Activated T-cell treated with anti-CD3 and anti-CD28 coated beads, Interleukin-2, amount 50 U/mL, for 24 hours (primary cell): Measurements from ENCODE around the gene NSMCE1.
"Not testable (repeated sequence)": the region's sequence is repeated elsewhere in the genome, so short reads cannot be mapped to it uniquely, and the experiment has no call there.

ENCODE experiments used
- DNase-seq: peaks from one replicate; pipeline ENCODE4 v3.0.0-alpha.2; 2020
- H3K27ac Mint-ChIP-seq: 2 replicates; pipeline ENCODE4 v1.8.0; 2020; ENCODE audit warnings: mild to moderate bottlenecking, mixed read lengths
- H3K27me3 Mint-ChIP-seq: 2 replicates; pipeline ENCODE4 v1.8.0; 2020; ENCODE audit warnings: mixed read lengths
- H3K36me3 Mint-ChIP-seq: 2 replicates; pipeline ENCODE4 v1.8.0; 2020; ENCODE audit warnings: low read depth, mixed read lengths
- H3K4me1 Mint-ChIP-seq: 2 replicates; pipeline ENCODE4 v1.8.0; 2020; ENCODE audit warnings: low read depth, mixed read lengths
- H3K4me3 Mint-ChIP-seq: 2 replicates; pipeline ENCODE4 v1.8.0; 2020; ENCODE audit warnings: mild to moderate bottlenecking, moderate library complexity, mixed read lengths
- H3K9me3 Mint-ChIP-seq: 2 replicates; pipeline ENCODE4 v1.8.0; 2020; ENCODE audit warnings: mixed read lengths

Gene NSMCE1

DNA sequence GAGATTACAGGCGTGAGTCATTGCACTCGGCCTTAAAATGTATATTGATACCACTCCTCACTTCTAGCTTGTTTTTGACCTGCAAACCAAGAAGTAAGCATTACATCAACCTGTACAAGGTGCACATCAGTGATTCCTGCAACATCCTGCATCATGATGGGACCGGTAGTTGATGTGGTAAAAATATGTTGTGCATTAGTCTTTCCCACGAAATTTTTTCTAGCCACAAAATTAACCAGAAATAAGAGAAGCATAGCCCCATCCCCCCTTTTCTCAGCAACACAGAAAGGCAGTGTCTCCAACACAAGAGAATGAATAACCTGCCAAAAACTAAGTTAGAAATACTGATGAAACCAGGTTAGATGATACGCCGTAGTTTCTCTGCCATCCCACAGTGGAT, 21.1 kb upstream of the NSMCE1 start:
- Mint-ChIP-seq H3K4me3 (no peak overlapping the region), H3K27me3 (no peaks in the 10 kb centered on the region), H3K9me3 (peaks cover 5% of the 10 kb centered on the region), H3K4me1 (peaks cover 49% of the 10 kb centered on the region), H3K36me3 (no peaks in the 10 kb centered on the region), H3K27ac (peak overlapping the region; percentile 85)
- DNase-seq = no peak

DNA sequence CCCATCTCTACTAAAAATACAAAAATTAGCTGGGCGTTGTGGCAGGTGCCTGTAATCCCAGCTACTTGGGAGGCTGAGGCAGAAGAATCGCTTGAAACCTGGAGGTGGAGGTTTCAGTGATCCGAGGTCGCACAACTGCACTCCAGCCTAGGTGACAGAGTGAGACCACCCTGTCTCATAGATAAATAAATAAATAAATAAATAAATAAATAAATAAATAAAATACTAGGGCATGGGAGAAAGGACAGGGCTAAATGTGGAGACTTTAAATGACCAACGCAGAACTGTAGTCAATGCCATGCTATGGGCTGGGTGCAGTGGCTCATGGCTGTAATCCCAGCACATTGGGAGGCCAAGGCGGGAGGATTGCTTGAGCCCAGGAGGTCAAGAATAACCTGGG, 19.7 kb upstream of the NSMCE1 start:
- not testable (repeated sequence) for H3K36me3 Mint-ChIP-seq, H3K9me3 Mint-ChIP-seq, H3K27ac Mint-ChIP-seq, H3K27me3 Mint-ChIP-seq, H3K4me3 Mint-ChIP-seq, DNase-seq
- H3K4me1 Mint-ChIP-seq = peaks cover 61% of the 10 kb centered on the region

DNA sequence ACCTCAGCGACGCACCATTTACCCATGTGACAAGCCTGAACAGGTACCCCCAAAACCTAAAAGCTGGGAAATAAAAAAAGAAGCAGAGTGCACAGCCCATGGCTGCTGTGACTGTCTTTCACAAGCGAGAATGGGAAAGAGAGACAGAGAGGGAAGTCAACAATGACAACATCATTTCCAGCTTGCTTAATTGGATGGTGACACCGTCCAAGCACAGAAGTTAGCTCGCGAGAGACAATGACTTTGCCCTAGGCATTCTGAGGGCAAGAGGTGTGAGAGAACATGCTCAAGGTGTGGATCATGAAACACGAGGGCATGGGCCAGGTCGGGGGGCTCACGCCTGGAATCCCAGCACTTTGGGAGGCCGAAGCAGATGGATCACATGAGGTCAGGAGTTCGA, 19.3 kb upstream of the NSMCE1 start:
- Mint-ChIP-seq H3K36me3 (no peaks in the 10 kb centered on the region), H3K27ac (no peak overlapping the region), H3K27me3 (no peaks in the 10 kb centered on the region), H3K9me3 (peaks cover 8% of the 10 kb centered on the region), H3K4me1 (peaks cover 65% of the 10 kb centered on the region), H3K4me3 (no peak overlapping the region)
- no peak for DNase-seq

DNA sequence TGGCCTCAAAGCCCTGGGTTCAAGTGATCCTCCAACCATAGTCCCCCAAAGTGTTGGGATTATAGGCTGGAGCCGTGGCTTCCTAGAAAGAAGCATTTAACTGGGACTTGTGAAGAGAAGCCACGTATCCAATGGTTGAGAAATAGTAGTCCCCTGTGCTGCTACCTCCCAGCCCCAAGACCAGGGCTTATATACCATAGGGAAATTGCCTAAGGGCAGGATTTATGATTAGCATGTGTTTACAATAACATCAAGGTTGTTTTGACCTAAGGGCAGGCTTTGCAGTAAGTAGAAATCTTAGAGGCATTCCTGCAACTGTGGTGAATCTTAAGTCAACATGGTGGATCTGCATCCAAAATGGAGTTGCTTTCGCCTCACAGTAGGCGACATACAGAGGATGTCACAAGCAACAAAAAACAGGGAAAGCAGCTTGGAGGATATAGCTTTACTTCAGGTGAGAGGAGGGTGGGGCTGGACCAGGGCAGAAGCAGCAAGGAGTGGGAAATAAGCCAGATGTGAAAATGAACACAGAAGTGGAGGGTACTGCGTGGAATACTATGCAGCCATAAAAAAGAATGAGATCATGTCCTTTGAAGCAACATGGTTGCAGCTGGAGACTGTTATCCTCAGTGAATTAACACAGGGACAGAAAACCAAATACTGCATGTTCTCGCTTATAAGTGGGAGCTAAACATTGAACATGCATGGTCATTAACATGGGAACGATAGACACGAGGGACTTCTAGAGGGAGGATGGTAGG, 18.7 kb upstream of the NSMCE1 start:
- no peak overlapping the region for H3K4me3 Mint-ChIP-seq
- H3K36me3 Mint-ChIP-seq = no peaks in the 10 kb centered on the region
- DNase-seq = no peak
- H3K27ac Mint-ChIP-seq = no peak overlapping the region
- peaks cover 8% of the 10 kb centered on the region for H3K9me3 Mint-ChIP-seq
- no peaks in the 10 kb centered on the region for H3K27me3 Mint-ChIP-seq
- H3K4me1 Mint-ChIP-seq = peaks cover 70% of the 10 kb centered on the region

DNA sequence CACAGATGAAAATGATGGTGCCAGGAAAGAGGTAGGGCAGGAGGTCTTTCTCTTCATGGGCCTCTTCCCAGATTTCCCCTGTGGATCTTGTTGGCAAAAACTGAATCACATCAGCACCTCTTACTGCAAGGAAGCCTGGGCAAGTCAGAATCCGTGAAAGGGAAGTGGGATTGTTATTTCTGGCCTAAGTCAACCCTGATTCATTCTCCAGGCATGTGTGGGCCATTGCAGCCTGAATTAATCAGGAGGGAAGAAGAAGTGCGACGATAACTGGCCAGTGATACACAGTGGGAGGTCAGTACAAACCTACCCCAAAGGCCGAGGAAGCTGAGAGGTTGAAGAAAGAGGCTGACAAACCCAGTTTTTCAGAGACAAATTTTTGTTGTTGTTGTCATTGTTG, 17.9 kb upstream of the NSMCE1 start:
- H3K27me3 Mint-ChIP-seq = no peaks in the 10 kb centered on the region
- no peak for DNase-seq
- no peaks in the 10 kb centered on the region for H3K36me3 Mint-ChIP-seq
- H3K9me3 Mint-ChIP-seq = peaks cover 8% of the 10 kb centered on the region
- H3K4me3 Mint-ChIP-seq = no peak overlapping the region
- no peak overlapping the region for H3K27ac Mint-ChIP-seq
- peaks cover 75% of the 10 kb centered on the region for H3K4me1 Mint-ChIP-seq

DNA sequence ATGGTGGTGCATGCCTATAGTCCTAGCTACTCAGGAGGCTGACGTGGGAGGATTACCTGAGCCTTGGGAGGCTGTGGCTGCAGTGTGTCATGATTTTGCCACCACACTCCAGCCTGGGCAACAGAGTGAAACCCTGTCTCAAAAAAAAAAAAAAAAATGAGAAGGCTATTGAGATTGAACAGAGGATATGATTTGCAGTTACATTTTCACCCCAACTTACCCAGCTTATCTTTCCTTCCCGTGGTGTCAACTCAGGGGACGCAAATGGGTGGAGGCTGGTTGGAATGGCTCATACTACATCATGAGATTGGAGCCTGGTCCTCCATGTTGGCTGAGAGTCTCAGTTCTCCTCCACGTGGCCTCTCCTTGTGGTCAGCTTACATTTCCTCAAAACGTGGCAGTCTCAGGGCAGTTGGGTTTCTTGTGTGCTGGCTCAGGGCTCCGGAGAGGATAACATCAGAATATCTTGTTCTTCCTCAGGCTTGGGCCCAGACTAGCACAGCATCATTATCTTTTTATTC, 17.2 kb upstream of the NSMCE1 start:
- no peak for DNase-seq
- Mint-ChIP-seq H3K36me3 (no peaks in the 10 kb centered on the region), H3K9me3 (peaks cover 8% of the 10 kb centered on the region), H3K27me3 (no peaks in the 10 kb centered on the region), H3K4me1 (peaks cover 76% of the 10 kb centered on the region), H3K27ac (peak overlapping the region; percentile 8), H3K4me3 (no peak overlapping the region)

DNA sequence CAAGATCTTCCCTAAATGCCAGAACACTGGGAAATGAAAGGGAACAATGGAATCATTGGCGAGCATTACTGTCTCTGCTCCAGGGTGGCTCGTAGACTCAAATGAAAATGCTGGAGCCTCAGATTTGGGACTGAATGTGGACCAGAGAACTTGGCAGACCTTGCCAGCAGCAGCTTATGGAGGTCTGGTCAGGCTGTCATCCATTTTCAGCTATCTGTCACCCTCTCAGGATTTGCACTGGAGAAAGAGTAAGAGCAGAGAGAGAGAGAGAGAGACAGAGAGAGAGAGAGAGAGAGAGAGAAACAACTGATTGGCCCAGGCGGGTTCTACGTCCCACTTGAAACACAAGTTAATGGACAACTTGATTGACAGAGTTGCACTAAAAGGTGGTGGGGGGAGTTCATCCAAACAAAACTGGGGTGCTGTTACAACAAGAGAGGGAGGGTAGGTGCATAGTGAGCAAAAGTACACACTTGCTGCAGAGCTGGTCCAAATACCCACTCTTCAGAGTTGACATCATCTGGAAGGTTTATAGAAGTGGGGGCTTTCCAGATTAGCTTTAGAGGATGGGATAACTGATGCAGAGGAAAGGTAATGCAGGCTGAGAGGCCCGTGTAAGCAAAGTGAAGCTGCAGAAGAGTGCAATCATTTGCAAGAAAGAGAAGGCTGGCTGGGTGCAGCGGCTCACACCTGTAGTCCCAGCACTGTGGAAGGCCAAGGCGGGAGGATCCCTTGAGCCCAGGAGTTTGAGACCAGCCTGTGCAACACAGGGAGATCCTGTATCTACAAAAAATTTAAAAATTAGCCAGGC, 16.5 kb upstream of the NSMCE1 start:
- Mint-ChIP-seq H3K27ac (peak overlapping the region; percentile 75), H3K9me3 (peaks cover 8% of the 10 kb centered on the region), H3K4me1 (peaks cover 69% of the 10 kb centered on the region), H3K27me3 (no peaks in the 10 kb centered on the region), H3K4me3 (no peak overlapping the region), H3K36me3 (no peaks in the 10 kb centered on the region)
- no peak for DNase-seq

DNA sequence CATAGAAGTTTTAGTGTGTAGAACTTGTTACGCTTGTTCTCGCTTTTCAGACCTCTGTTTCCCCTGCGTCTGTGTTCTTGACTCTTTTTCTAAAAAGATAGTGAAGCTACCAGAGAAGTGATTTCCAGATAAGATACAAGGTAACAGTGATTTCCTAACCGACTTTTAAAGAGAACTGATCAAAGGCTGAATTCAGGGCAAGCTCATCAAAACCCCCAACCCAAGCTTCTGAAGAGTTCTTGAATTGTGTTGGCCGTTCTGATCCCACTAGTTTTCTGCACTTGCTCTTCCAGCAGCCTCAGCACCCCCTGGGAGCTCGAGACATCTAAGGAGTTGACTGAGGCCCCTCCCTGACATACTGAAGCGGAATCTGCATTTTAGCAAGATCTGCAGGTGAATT, 12.7 kb upstream of the NSMCE1 start:
- no peaks in the 10 kb centered on the region for H3K27me3 Mint-ChIP-seq
- no peaks in the 10 kb centered on the region for H3K36me3 Mint-ChIP-seq
- peaks cover 54% of the 10 kb centered on the region for H3K4me1 Mint-ChIP-seq

DNA sequence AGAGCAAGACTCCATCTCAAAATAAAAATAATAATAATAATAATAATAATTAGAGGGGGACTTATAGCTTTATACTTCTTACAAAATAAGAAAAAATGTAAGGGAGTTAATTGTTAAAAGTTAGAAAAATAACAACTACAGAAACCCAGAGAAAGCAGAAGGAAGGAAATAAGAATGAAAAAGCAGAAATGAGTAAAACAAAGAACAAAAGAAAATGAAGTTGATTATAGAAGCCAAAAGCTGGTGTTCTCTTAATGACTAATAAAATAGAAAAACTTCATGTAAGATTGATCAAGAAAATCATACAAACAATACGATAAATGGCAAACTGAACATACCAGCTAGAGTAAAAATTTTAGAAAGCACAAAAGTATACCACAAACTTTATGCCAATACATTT, 6.8 kb upstream of the NSMCE1 start:
- H3K9me3 Mint-ChIP-seq = no peaks in the 10 kb centered on the region
- H3K27me3 Mint-ChIP-seq = no peaks in the 10 kb centered on the region
- H3K27ac Mint-ChIP-seq = peak overlapping the region; percentile 55
- no peak overlapping the region for H3K4me3 Mint-ChIP-seq
- DNase-seq = no peak
- peaks cover 4% of the 10 kb centered on the region for H3K36me3 Mint-ChIP-seq
- peaks cover 55% of the 10 kb centered on the region for H3K4me1 Mint-ChIP-seq

More for the DNA sequence above, 12.7 kb upstream of the NSMCE1 start:
- Mint-ChIP-seq H3K9me3 (peaks cover 3% of the 10 kb centered on the region), H3K27ac (peak overlapping the region; percentile 82), H3K4me3 (peak overlapping the region; percentile 48)
- DNase-seq = no peak

DNA sequence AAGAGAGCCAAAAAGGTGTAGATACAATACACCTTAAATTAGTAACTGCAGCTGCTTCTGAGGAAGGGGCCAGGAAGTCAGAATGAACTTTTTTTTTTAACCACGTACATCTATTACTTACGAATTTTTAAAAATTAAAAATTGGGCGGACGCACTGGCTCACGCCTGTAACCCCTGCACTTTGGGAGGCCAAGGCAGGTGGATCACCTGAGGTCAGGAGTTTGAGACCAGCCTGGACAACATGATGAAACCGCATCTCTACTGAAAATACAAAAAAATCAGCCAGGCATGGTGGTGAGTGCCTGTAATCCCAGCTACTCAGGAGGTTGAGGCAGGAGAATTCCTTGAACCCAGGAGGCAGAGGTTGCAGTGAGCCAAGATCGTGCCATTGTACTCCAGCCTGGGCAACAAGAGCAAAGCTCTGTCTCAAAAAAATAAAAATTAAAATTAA, 5.9 kb upstream of the NSMCE1 start:
- not testable (repeated sequence) for H3K27me3 Mint-ChIP-seq, H3K36me3 Mint-ChIP-seq, DNase-seq, H3K9me3 Mint-ChIP-seq
- Mint-ChIP-seq H3K27ac (peak overlapping the region; percentile 95), H3K4me3 (peak overlapping the region; percentile 26), H3K4me1 (peaks cover 65% of the 10 kb centered on the region)

DNA sequence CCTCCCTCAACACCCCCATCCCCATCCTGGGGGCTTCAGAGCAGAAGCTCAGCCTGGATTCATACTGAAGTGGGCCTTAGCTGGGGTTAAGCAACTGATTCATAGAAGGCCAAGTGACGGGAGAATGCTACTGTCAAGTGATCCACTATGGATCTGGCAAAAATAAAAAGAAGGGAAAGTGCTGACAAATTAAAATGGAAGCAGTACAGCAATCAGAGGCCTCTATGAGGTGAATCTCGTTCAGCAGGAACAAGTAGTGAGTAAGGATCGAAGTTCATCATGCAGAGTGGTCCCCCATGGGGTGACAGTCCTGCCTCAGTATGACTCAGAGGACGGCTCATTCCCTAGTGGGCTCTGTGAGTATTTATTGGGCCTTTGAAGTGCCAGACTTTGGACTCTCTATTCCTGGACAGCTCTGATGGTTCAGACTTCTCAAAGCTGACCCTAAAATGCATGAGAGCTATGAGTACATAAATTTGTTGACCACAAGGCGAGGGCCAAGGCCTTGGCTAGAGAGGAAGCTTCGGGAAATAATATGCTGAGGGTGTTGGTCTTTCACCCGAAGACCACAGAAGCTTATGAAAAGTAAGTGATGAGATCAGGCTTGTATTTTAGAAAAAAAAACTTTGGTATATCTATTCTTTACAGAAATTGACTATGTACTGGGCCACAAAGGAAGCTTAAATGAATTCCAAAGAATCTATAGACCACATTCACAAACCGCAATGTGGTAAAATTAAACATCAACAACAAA, 5.3 kb upstream of the NSMCE1 start:
- peaks cover 4% of the 10 kb centered on the region for H3K36me3 Mint-ChIP-seq
- peak overlapping the region; percentile 95 for H3K27ac Mint-ChIP-seq
- H3K27me3 Mint-ChIP-seq = no peaks in the 10 kb centered on the region
- no peak for DNase-seq
- H3K9me3 Mint-ChIP-seq = no peaks in the 10 kb centered on the region
- H3K4me3 Mint-ChIP-seq = peak overlapping the region; percentile 26
- H3K4me1 Mint-ChIP-seq = peaks cover 67% of the 10 kb centered on the region

DNA sequence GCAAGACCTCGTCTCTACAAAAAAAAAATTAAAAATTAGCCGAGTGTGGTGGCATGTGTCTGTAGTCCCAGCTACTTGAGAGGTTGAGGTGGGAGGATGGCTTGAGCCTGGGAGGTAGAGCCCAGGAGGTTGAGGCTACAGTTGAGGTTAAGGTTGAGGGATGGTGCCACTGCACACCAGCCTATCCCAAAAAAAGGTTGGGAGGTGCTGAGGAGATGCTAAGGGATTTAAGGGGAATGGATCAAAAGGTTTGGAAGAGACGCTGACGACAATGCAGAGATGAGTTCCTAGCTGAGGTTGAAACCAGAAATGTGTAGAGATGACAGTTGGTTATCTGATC, 4.7 kb upstream of the NSMCE1 start:
- Mint-ChIP-seq H3K4me3 (no peak overlapping the region), H3K4me1 (peaks cover 69% of the 10 kb centered on the region), H3K27me3 (no peaks in the 10 kb centered on the region), H3K9me3 (no peaks in the 10 kb centered on the region), H3K36me3 (peaks cover 10% of the 10 kb centered on the region), H3K27ac (peak overlapping the region; percentile 95)
- DNase-seq = no peak

DNA sequence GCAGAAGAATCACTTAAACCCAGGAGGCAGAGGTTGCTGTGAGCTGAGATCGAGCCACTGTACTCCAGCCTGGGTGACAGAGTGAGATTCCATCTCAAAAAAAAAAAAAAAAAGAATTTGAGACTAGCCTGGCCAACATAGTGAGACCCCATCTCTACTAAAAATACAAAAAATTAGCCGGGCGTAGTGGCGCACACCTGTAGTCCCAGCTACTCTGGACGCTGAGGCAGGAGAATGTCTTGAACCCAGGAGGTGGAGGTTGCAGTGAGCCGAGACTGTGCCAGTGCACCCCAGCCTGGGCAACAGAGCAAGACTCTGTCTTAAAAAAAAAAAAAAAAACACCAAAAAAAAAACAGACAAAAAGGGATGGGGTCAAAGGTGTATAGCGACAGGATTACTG, 4.1 kb upstream of the NSMCE1 start:
- DNase-seq, H3K4me3 Mint-ChIP-seq, H3K9me3 Mint-ChIP-seq, H3K27me3 Mint-ChIP-seq: not testable (repeated sequence)
- peaks cover 71% of the 10 kb centered on the region for H3K4me1 Mint-ChIP-seq
- peaks cover 16% of the 10 kb centered on the region for H3K36me3 Mint-ChIP-seq
- peak overlapping the region; percentile 95 for H3K27ac Mint-ChIP-seq

DNA sequence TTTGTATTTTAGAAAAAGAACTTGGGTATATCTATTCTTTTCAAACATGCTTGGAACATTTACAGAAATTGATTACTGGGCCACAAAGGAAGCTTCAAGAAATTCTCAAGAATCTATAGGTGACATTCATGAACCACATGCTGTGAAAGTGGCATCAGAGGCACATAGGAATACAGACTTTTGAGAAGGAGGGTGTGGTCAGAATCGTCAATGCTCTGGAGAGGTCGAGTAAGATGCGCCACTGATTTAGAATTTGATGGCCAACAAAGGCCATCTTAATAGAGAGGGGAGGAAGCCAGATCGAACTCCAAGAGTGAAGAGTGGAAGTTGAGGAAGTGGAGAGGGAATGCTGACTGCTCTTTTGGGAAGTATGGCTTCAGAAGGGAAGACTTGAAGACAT, 3.5 kb upstream of the NSMCE1 start:
- no peaks in the 10 kb centered on the region for H3K9me3 Mint-ChIP-seq
- no peak overlapping the region for H3K4me3 Mint-ChIP-seq
- H3K36me3 Mint-ChIP-seq = peaks cover 20% of the 10 kb centered on the region
- peaks cover 76% of the 10 kb centered on the region for H3K4me1 Mint-ChIP-seq
- no peak for DNase-seq
- H3K27me3 Mint-ChIP-seq = no peaks in the 10 kb centered on the region
- H3K27ac Mint-ChIP-seq = peak overlapping the region; percentile 87
